GM12801 (cell line): Measurements from ENCODE around the gene LAMA1.

Experiments used
- TF ChIP-seq, protein P1 (sequence below): IDR thresholded peaks from one replicate; pipeline ENCODE4 v1.5.1; 2011; ENCODE audit warnings: control low read depth; ENCODE audit not compliant: insufficient read length; ENCODE audit errors: extremely low read depth

The LAMA1 gene

DNA sequence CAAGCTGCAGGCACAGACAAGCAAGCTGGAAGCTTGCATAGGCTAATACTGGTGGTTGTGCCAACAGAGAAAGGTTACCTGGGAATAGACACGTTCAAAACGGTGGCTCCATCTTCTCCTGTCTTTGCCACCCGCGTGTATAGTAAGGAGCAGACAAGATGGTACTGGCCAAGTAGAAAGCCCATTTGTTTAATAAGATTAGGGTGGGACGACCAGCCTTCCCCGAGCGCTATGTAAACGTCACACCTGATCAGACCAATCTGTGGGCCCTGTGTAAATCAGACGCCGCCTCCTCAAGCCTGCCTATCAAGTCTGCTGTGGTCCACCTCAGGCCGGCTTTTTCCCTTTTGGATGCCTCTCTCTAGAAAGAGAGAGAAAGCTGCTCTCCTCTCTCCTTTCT is 189.2 kb downstream of the LAMA1 start:
- TF ChIP-seq, protein P1, sequence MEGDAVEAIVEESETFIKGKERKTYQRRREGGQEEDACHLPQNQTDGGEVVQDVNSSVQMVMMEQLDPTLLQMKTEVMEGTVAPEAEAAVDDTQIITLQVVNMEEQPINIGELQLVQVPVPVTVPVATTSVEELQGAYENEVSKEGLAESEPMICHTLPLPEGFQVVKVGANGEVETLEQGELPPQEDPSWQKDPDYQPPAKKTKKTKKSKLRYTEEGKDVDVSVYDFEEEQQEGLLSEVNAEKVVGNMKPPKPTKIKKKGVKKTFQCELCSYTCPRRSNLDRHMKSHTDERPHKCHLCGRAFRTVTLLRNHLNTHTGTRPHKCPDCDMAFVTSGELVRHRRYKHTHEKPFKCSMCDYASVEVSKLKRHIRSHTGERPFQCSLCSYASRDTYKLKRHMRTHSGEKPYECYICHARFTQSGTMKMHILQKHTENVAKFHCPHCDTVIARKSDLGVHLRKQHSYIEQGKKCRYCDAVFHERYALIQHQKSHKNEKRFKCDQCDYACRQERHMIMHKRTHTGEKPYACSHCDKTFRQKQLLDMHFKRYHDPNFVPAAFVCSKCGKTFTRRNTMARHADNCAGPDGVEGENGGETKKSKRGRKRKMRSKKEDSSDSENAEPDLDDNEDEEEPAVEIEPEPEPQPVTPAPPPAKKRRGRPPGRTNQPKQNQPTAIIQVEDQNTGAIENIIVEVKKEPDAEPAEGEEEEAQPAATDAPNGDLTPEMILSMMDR, result no peak

DNA sequence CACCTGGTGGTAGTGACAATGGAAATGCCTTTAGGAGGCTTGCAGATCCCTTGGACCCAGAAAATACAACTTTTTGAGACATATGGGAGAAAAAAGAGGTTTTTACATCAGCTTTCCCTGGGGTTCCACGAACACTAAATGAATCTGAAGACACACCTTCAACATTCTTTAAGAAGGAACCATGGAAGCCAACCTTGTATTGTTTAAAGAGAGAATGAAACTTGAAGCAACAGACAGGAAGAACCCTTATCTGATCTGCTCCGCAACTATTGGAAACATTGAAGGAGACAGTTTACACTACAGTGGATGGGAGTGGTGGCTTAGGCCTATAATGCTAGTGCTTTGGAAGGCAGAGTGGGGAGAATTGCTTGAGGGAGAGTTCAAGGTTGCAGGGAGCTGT is 190.4 kb downstream of the LAMA1 start:
- TF ChIP-seq, protein P1, result no peak

DNA sequence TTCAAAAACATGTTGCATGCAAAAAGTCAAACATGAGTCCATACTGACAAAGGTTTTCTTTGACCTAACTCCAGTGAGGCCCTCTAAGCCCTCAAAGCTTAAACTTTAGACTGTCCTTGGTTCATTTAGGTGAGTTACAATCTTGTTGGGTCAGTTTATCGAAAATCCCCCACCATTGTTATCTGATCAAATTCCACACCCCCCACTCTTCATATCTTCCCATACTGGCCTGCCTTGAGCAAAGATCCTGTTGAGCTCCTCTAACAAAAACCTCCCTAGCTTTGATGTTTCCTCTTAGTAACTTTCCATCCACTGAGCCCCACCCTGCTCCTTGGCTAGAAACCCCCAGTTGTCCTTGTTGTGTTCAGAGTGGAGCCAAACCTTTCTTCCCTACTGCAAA is 194.4 kb downstream of the LAMA1 start:
- TF ChIP-seq, protein P1, result no peak

DNA sequence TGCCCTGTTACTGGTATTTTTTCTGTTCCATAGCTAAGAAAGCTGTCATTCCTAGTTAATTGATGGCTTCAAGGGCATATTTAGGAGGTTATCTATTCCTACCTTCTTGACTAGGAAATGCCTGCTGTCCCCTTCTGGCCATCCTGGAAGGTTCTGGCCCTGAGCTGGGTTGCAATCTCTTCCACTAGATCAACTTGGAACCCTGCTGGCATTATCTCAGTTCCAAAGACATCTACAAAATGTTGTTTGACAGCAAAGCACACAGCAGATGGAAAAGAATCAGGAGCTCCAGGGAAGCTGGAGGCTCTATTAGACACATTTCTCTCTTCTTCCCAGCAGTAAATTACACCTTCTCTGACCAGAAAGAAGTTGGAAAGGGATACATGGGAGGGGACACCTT is 196.0 kb downstream of the LAMA1 start:
- TF ChIP-seq, protein P1, result no peak

DNA sequence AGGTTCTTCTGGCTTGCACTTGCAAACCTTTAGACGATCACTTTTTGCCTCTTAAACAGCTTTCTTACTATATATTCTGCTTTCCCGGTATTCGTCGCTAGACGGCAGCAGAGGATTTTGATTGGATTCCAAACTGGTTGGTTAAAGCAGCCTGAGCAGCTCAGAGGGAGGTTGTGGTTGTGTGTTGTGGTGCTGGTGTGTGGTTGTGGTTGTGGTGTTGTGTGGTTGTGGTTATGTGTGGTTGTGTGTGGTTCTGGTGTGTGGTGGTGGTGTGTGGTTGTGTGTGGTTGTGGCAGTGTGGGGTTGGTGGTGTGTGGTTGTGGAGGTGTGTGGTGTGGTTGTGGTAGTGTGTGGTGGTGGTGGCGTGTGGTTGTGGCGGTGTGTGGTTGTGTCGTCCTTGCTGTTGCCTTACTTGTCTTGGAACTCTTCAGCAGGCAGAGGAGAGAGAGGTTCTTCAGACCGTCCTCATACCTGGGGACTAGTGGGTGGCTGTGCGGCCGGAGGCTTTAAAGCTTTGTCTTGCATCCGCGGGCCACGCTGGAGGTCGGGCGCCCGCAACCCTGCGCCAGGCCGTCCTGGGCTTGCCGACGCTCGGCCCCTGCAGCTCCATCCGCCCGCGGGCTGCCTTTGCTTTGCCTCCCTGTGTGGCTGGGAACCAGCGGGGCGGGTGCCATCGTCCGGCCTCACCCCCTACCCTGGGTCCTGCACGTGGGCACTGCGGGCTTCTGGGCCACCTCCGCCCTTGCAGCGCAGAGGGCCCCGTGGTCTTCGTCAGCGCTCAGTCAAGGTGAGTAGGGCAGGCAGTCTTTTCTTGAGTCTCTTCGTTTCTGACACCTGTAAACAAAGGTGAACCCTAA is 197.3 kb downstream of the LAMA1 start:
- TF ChIP-seq, protein P1, result no peak

DNA sequence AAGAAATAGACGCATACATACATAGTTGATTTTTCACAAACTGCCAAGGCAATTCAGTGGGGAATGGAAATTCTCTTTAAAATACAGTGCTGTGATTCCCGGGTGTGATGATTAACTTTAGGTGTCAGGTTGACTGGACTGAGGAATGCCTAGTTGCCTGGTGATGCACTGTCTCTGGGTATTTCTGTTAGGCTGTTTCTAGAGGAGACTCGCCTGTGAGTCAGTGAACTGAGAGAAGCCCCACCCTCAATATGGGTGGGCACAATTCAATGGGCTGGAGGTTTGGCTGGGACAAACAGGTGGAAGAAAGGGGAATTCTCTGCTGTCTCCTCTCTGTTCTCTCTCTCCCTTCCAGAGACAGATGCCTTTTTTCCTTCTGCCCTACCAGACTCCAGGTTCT is 200.5 kb downstream of the LAMA1 start:
- TF ChIP-seq, protein P1, result no peak

DNA sequence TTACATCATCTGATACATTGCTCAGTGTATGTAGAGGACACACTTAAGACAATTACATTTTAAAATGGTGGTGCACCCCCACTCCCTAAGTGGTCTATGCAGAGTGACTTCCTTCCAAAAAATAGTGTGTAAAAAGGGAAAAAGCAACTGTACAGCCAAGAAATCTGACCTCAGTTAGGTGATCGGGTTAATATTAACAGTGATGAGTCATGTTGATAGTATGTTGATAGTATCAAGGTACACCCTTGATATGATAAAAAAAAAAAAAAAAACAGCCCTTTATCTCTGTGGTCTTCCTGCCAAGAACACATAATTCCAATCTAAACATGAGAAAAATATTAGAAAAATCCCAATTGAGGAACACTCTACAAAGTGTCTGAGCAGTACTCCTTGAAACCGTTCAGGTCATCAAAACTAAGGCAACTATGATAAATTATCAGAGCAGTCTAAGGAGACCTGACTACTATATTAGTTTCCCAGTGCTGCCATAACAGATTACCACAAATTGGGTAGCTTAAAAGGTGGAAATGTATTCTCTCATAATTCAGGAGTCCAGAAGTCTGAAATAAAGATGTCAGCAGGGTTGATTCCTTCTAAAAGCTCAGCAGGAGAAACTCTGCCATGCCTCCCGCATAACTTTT is 216.2 kb downstream of the LAMA1 start:
- TF ChIP-seq, protein P1, result no peak
